HG02642 (cell line): Measurements from ENCODE around the gene SHC4.
"Not testable (repeated sequence)": the region's sequence is repeated elsewhere in the genome, so short reads cannot be mapped to it uniquely, and the experiment has no call there.

ENCODE experiments used
- ATAC-seq: cut with Tn5 transposase; IDR thresholded peaks from one replicate; pipeline ENCODE4 v1.9.1; 2021; ENCODE audit warnings: mild to moderate bottlenecking; ENCODE audit not compliant: unreplicated experiment, poor library complexity

SHC4 gene

GRCh38 chr15:48855501-48856440 lies 107.9 kb downstream of the SHC4 start:
- no peak for ATAC-seq

GRCh38 chr15:48854434-48854833 lies 109.3 kb downstream of the SHC4 start:
- not testable (repeated sequence) for ATAC-seq

- ATAC-seq: no peak
These were observed 111.8 kb downstream of the SHC4 start for GRCh38 chr15:48851956-48852355.

GRCh38 chr15:48850648-48851047 lies 113.1 kb downstream of the SHC4 start:
- no peak for ATAC-seq

DNA sequence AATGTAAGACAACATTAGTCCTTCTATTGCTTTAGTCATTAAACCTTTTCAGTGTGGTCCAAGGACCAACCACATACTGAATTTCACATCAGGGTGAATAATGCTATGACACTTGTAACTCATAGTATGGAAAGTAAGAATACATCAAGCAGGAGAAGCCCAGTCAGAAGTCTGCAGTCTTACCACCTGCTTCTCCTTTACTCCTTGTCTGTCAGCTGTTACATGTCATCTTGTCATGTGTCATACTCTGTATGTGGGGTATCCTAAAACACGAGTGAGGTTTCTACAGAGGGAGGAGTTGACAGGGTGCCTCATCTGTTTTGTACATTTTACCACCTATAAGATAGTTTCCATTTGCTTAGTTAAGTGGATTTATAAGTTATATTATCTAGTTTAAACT lies 118.6 kb downstream of the SHC4 start:
- ATAC-seq: no peak

DNA sequence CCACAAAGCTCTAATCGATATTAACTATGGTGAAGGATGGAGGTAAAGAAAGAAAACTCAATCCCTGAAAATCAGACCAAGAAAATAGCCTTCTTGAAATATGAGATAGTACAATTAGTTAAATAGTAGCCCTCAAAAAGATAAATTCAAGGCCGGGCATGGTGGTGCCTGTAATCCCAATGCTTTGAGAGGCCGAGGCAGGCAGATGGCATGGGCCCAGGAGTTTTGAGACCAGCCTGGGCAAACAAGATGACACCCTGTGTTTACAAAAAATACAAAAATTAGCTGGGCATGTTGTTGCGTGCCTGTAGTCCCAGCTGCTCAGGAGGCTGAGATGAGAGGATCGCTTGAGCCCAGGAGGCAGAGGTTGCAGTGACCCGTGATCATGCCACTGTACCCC lies 121.2 kb downstream of the SHC4 start:
- ATAC-seq: no peak

DNA sequence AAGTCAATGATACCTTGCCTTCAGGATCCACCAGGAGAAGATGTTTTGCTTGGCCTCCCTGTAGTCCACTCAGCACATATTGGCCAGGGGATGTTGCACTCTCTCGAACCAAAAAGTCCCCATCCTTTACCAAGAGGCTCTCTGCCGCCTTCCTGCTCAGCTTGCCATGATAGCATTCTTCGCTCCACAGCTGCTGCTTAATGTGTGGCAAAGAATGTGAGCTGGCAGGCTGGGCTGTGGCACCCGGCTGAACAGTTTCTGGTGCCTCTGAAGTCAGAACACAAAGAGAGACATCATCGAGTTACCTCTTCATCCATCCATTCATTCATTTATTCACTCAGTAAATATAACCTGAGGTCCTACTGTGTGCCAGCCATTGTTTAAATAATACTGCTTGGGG lies 129.0 kb downstream of the SHC4 start:
- no peak for ATAC-seq

DNA sequence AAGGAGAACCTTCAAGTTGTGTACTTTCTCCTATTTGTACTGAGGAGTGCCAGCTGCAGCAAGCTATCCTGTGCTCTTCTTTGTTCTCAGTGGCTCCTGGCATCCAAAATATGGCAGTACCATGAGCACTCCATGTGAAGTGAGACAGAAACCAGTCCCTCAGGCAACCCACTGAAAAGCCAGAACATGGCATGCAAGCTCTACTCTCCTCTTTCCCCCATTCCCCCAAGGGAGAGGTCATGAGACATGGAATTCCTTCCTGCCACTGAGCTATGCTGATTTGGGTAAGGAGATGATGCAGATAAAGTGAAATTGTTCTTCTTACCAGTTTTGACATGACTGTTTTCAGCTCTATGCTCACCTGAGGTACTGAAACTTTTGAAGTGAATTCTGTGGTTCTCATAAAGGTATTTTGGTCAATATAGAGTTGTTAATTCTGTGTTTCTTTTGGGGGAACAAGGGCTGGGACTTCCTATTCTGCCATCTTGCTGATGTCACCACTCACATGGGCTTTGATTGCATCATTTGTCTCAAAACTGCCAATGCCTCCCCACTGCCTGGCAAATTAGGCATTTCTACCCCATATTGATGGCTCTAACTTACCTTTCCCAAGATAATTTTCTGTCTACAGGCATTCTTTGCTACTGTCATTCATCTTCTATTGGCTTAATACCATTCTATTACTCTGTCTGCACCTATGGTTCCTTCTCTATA lies 130.0 kb downstream of the SHC4 start:
- ATAC-seq: no peak

- no peak for ATAC-seq
These were observed 131.1 kb downstream of the SHC4 start for GRCh38 chr15:48832648-48833047.

- ATAC-seq: no peak
These were observed 134.8 kb downstream of the SHC4 start for GRCh38 chr15:48828906-48829305.

DNA sequence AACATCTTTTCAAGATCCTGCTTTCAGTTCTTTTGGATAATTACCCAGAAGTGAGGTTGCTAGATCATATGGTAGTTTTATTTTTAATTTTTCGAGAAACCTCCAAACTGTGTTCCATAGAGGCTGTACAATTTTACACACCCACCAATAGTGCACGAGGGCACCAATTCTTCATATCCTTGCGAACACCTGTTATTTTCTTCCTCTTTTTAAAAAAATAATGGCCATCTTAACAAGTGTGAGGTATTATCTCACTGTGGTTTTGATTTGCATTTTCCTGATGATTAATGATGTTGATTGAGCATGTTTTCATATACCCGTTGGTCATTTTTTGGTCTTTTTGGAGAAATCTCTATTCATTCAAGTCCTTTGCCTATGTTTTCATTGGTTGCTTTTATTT lies 135.2 kb downstream of the SHC4 start:
- no peak for ATAC-seq

DNA sequence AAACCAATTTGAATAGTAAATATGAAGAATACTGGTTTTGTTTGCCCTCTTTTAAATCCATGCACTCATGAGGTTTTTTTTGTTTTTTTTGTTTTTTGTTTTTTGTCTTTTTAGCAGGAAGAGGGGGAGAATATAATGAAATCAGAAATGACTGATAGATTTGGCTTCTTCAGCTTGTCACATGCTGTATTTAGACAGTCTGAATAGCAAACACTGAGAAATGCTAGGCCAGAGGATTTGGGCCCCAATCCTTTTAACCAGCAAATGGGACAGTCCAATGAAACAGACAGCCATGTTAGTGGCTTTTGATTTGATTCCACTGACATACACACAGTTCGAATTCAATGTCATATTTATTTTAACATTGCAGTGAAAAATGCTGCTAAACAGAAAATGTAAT lies 138.6 kb downstream of the SHC4 start:
- no peak for ATAC-seq

DNA sequence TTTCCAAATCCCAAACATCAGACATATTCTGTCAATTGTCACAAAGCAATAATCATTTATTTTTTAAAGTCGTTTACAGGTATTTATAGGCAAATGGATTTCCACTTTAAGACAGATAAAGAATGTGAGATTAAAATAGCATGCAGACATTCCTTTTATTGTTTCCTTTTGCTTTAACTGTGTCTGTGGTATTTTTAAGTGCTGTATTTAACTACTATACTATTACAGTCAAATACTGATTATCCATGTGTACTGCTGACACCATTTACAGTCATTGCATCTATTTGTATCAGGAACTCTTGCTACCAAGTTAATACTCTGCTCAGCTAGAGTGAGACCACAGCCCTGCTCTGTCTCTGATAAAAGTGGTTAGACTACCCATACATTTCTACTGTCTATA lies 140.0 kb downstream of the SHC4 start:
- ATAC-seq: no peak

DNA sequence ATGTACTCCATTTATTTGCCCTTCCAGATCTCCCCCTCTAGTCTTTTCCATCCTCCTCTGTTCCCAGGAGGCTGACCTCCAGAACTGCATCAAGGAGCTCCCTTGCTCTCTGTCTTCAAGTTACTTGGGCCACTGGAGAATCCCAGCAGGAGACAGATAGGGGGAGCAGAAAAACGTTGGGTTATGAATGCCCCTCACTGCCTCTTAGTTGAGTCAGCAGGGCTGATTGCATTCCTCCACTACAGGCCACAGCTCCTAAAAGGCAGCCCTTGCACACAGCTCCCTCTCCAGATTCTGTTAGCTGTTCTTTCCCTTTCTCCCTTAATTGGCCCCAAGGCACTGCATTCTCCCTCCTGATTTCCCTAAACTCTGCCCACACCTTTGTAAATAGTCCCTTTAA lies 140.5 kb downstream of the SHC4 start:
- ATAC-seq: no peak

- ATAC-seq: no peak
These were observed 149.4 kb downstream of the SHC4 start for GRCh38 chr15:48814286-48814685.

- ATAC-seq: no peak
These were observed 152.3 kb downstream of the SHC4 start for GRCh38 chr15:48811325-48811958.

DNA sequence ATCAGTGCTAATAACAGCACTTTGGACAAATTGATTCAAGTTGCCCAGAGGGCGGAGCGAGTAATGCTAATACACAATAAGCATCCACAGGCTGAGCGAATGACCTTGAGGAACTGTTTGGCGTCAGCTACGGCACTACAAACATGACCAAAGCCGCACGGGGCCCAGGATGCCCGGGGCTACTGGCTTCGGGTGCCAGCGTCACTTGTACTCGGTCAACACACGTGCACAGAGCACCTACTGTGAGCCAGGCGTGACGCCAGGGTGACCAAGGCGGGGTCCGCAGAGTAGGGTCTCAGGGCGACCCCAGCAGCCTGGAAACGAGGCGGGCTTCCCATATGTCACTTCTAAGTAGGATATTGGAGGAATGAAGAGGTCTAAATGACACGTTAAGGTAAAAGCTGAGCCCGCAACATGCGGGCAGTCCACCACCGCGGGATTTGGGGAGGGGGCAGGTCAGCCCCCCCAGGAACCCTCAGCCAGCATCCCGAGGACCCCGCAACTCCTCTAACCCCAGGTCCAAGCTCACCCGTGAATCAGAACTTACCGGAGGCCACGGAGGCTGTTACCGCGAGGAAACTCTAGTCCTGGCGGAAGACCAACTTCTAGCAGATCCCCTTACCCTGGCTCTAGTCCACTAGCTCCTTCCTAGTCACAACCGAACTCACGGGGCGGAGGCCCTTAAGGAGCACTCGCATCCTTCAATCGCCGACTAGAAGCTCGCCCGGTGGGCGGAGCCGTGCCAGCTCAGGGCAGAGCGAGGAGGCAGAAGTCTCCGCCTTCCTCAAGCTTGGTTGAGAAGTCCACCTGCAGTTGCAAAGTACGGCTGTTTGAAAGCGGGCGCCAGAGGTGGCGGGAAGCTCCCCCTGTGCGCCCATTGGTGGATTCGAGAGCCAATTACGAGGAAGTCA lies 153.1 kb downstream of the SHC4 start, which contains the start of gene CEP152:
Gene CEP152, minus strand, starts transcription at position 656 of the 911 bp plus-strand sequence. CDS start 5,420 bp downstream, outside the sequence.
- peak; percentile 98 for ATAC-seq

- ATAC-seq: no peak
These were observed 157.6 kb downstream of the SHC4 start for GRCh38 chr15:48806151-48806550.

DNA sequence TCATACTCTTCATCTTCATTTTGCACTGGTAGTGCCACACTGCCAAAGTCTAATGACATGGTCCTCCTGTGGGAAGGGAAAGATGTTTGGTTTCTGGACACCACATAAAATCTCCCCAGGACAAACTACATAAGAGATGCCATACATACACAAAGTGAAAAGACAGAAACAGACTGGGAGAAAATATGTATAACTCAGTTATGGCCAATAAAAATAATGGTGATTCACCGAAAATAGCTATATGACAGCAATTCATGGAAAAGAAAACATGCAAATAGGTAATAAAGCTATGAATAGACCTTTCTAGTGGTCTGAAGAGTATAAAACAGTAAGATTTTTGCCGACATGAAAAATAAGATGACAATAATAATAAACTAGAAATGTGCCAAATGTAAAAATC lies 158.1 kb downstream of the SHC4 start:
- no peak for ATAC-seq

- ATAC-seq: no peak
These were observed 159.8 kb downstream of the SHC4 start for GRCh38 chr15:48803877-48804276.
